CD4-positive, alpha-beta T cell (primary cell): ENCODE data around the gene CIZ1. TPM values are rescaled to one million over a fixed set of nuclear protein-coding genes. Genes with fewer than 3 reads are reported as not detected.

Source experiments
- ATAC-seq: fragments of 200-7000 bp; cut with Tn5 transposase; one replicate; pipeline ENCODE4 v1.10.0; 2022; ENCODE audit warnings: mild to moderate bottlenecking; ENCODE audit not compliant: poor library complexity
- CTCF ChIA-PET: fragments of 350-600 bp; sonication (Branson Sonifier 250); formaldehyde crosslinking; loops from one replicate; lab custom pipeline; 2021; ENCODE audit warnings: antibody characterized with exemption, inconsistent platforms; lab: Charles Lee
- POLR2A ChIA-PET: fragments of 350-600 bp; sonication (Branson Sonifier 250); formaldehyde crosslinking; loops from one replicate; lab custom pipeline; 2021; ENCODE audit warnings: antibody characterized with exemption, inconsistent platforms; lab: Charles Lee
- DNase-seq, 14 experiments: peaks; one replicate each; pipeline ENCODE4 v3.0.0-alpha.2; 2013 to 2020; ENCODE audit warnings: mixed read lengths in 2 of 14
- H3K27ac ChIP-seq, 2 donors: one replicate each; pipeline versions ENCODE4 v1.5.1 to v1.7.0; 2013; ENCODE audit warnings: low read length in 2 of 2, low read depth in 1 of 2, mild to moderate bottlenecking in 1 of 2
- H3K27me3 ChIP-seq, 2 experiments: 1 replicate in 1 of 2; 2 replicates in 1 of 2; pipeline versions ENCODE4 v1.6.1 to v1.7.0; 2013; ENCODE audit warnings: low read length in 2 of 2, control low read depth in 1 of 2, mild to moderate bottlenecking in 1 of 2, moderate library complexity in 1 of 2; ENCODE audit not compliant: insufficient read depth in 2 of 2, control insufficient read depth in 1 of 2
- H3K36me3 ChIP-seq: one replicate; pipeline ENCODE4 v1.6.1; 2013; ENCODE audit warnings: low read length, control low read depth; ENCODE audit not compliant: insufficient read depth
- H3K4me1 ChIP-seq: one replicate; pipeline ENCODE4 v1.6.1; 2013; ENCODE audit warnings: low read length, control low read depth; ENCODE audit not compliant: insufficient read depth
- H3K4me3 ChIP-seq: one replicate; pipeline ENCODE4 v1.5.1; 2013; ENCODE audit warnings: mild to moderate bottlenecking, low read length, moderate library complexity
- H3K9me3 ChIP-seq, 2 experiments: 1 replicate in 1 of 2; 2 replicates in 1 of 2; pipeline versions ENCODE4 v1.6.1 to v1.7.0; 2013; ENCODE audit warnings: low read length in 2 of 2, mild to moderate bottlenecking in 2 of 2, control low read depth in 1 of 2, moderate library complexity in 1 of 2; ENCODE audit not compliant: control insufficient read depth in 1 of 2, insufficient read depth in 1 of 2
- H3K27ac Mint-ChIP-seq: one replicate; pipeline ENCODE4 v1.8.0; 2020; ENCODE audit warnings: mixed read lengths
- H3K27me3 Mint-ChIP-seq: one replicate; pipeline ENCODE4 v1.8.0; 2021; ENCODE audit warnings: mixed read lengths
- H3K36me3 Mint-ChIP-seq: one replicate; pipeline ENCODE4 v1.8.0; 2021; ENCODE audit warnings: low read depth, mixed read lengths
- H3K4me1 Mint-ChIP-seq: one replicate; pipeline ENCODE4 v1.8.0; 2021; ENCODE audit warnings: low read depth, mixed read lengths
- H3K4me3 Mint-ChIP-seq: one replicate; pipeline ENCODE4 v1.8.0; 2020; ENCODE audit warnings: mild to moderate bottlenecking, mixed read lengths
- H3K9me3 Mint-ChIP-seq: one replicate; pipeline ENCODE4 v1.8.0; 2020; ENCODE audit warnings: mixed read lengths
- CTCF ChIP-seq: fragments of 200-600 bp; IDR thresholded peaks from one replicate; pipeline ENCODE4 v1.8.0; 2022; ENCODE audit warnings: antibody characterized with exemption, mild to moderate bottlenecking
- intact Hi-C, 2 experiments: fragments of 100-400 bp; cut with DNase I in 1 of 2; cut with micrococcal nuclease in 1 of 2; formaldehyde crosslinking; loops; one replicate each; pipeline versions ENCODE4 v1.15.1 to v1.9.0; 2023 to 2025; cut with DNase I, micrococcal nuclease
- total RNA-seq, 174 experiments: library from RNA in 2 of 174; stranded (reverse) in 2 of 174; gene quantifications; one replicate each; pipeline ENCODE4 v1.2.3 and lab custom pipeline; 2021 to 2026

The CIZ1 gene
- total RNA-seq, 2 experiments from 2014 or later, result 106 to 107 TPM

GRCh38 chr9:128145536-128145935 lies 45.8 kb downstream of the CIZ1 start:
- Mint-ChIP-seq H3K36me3 (no peaks in the 10 kb centered on the region), H3K4me1 (peaks cover 13% of the 10 kb centered on the region), H3K27ac (no peak overlapping the region), H3K9me3 (no peaks in the 10 kb centered on the region), H3K27me3 (no peaks in the 10 kb centered on the region), H3K4me3 (no peak overlapping the region)
- TF ChIP-seq CTCF, result no peak
- DNase-seq (no peak), ATAC-seq (no peak)
- CTCF ChIA-PET, result no interaction called here
- no peaks in the 10 kb centered on the region for H3K36me3 ChIP-seq
- H3K27ac ChIP-seq, result no peak overlapping the region
- no peaks in the 10 kb centered on the region for H3K27me3 ChIP-seq
- no peaks in the 10 kb centered on the region for H3K9me3 ChIP-seq
- H3K4me1 ChIP-seq, result peaks cover 15% of the 10 kb centered on the region
- POLR2A ChIA-PET, result interaction anchor here (0.6 kb wide), 1 partner anchor 13 kb away, joined by 4 read pairs; no protein-coding TSS in a partner anchor
- no peak overlapping the region for H3K4me3 ChIP-seq
- intact Hi-C loops, result no loop called here

GRCh38 chr9:128144239-128145181 lies 46.9 kb downstream of the CIZ1 start:
- intact Hi-C loops, result no loop called here
- Histone ChIP-seq H3K36me3 (no peaks in the 10 kb centered on the region), H3K4me3 (no peak overlapping the region), H3K27ac (no peak overlapping the region), H3K27me3 (no peaks in the 10 kb centered on the region), H3K9me3 (no peaks in the 10 kb centered on the region), H3K4me1 (peaks cover 15% of the 10 kb centered on the region)
- H3K4me1 Mint-ChIP-seq, result peaks cover 13% of the 10 kb centered on the region
- no peak overlapping the region for H3K27ac Mint-ChIP-seq
- H3K36me3 Mint-ChIP-seq, result no peaks in the 10 kb centered on the region
- H3K27me3 Mint-ChIP-seq, result no peaks in the 10 kb centered on the region
- H3K9me3 Mint-ChIP-seq, result no peaks in the 10 kb centered on the region
- no peak for ATAC-seq
- no peak overlapping the region for H3K4me3 Mint-ChIP-seq
- TF ChIP-seq CTCF, result no peak
- no peak for DNase-seq
- CTCF ChIA-PET, result no interaction called here
- POLR2A ChIA-PET, result no interaction called here

GRCh38 chr9:128143525-128144238 lies 47.7 kb downstream of the CIZ1 start:
- H3K36me3 Mint-ChIP-seq, result no peaks in the 10 kb centered on the region

More at GRCh38 chr9:128143525-128144238, 47.7 kb downstream of the CIZ1 start:
- CTCF ChIA-PET, result no interaction called here
- no peak overlapping the region for H3K4me3 Mint-ChIP-seq
- no peak overlapping the region for H3K27ac Mint-ChIP-seq
- no peak for DNase-seq
- no peak for ATAC-seq
- Histone ChIP-seq H3K27me3 (no peaks in the 10 kb centered on the region), H3K9me3 (no peaks in the 10 kb centered on the region), H3K4me3 (no peak overlapping the region), H3K4me1 (peaks cover 15% of the 10 kb centered on the region), H3K36me3 (no peaks in the 10 kb centered on the region), H3K27ac (no peak overlapping the region)
- H3K27me3 Mint-ChIP-seq, result no peaks in the 10 kb centered on the region
- H3K4me1 Mint-ChIP-seq, result peaks cover 13% of the 10 kb centered on the region
- intact Hi-C loops, result no loop called here
- H3K9me3 Mint-ChIP-seq, result no peaks in the 10 kb centered on the region
- no peak for TF ChIP-seq CTCF
- POLR2A ChIA-PET, result interaction anchor here (0.6 kb wide), 1 partner anchor 79 kb away, joined by 3 read pairs; no protein-coding TSS in a partner anchor
